SH-SY5Y (cell line): ENCODE measurements around the gene KCNN2.

Experiments
- GATA2 ChIP-seq: IDR thresholded peaks from 2 replicates; pipeline ENCODE4 v1.6.1; 2011; ENCODE audit warnings: mild to moderate bottlenecking, low read depth, low read length
- GATA3 ChIP-seq: IDR thresholded peaks from 2 replicates; pipeline ENCODE4 v1.6.1; 2011; ENCODE audit warnings: low read depth, mild to moderate bottlenecking, low read length, moderate library complexity

DNA sequence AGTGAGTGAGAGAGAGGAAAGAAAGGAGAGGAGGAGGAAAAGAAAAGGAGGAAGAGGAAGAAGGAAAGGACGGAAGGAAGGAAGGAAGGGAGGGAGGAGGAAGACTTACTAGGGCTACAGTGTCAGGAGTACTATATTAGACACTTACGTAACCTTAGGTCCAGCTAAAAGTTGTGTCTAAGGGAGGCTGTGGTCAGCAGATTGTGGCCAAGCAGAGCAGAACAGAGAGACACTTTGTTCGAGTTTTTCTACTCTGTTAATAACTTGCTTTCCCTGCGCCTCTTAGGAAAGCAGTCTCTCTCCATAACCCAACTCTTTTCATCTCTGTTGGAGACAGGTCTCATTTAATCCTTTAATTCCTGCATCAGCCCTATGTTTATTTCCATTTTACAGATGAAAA, 138.9 kb downstream of the KCNN2 start:
- TF ChIP-seq GATA3 (no peak), GATA2 (no peak)
